Keratinocyte (primary cell): ENCODE data around the gene EFCAB13. TPM values are rescaled to one million over a fixed set of nuclear protein-coding genes. Genes with fewer than 3 reads are reported as not detected.

Experiments used
- DNase-seq: peaks from one replicate; pipeline ENCODE4 v3.0.0-alpha.2; 2011; ENCODE audit warnings: low read depth, missing footprints, low spot score
- FAIRE-seq: peaks from 2 replicates; lab custom pipeline; 2011; peaks lifted over from hg19 to GRCh38; lab: Jason Lieb, UNC
- H2AFZ ChIP-seq: 2 replicates; pipeline ENCODE4 v1.6.0; 2012; ENCODE audit warnings: low read length, control low read depth, inconsistent platforms; ENCODE audit not compliant: control insufficient read depth
- H3K27ac ChIP-seq: 2 replicates; pipeline ENCODE4 v1.5.1; 2011; ENCODE audit warnings: low read length; ENCODE audit not compliant: control insufficient read depth, insufficient read depth
- H3K27me3 ChIP-seq: 3 replicates; pipeline ENCODE4 v1.6.0; 2011; ENCODE audit warnings: low read length; ENCODE audit not compliant: control insufficient read depth, insufficient read depth; ENCODE audit errors: extremely low read depth
- H3K36me3 ChIP-seq, 2 experiments: 2 replicates in 1 of 2; 3 replicates in 1 of 2; pipeline ENCODE4 v1.5.1; 2011; ENCODE audit warnings: low read length in 2 of 2, mild to moderate bottlenecking in 1 of 2; ENCODE audit not compliant: control insufficient read depth in 2 of 2, insufficient read depth in 2 of 2; ENCODE audit errors: extremely low read depth in 1 of 2
- H3K4me1 ChIP-seq: 3 replicates; pipeline ENCODE4 v1.5.1; 2011; ENCODE audit warnings: low read length; ENCODE audit not compliant: control insufficient read depth, insufficient read depth; ENCODE audit errors: extremely low read depth
- H3K4me2 ChIP-seq: 3 replicates; pipeline ENCODE4 v1.6.0; 2011; ENCODE audit warnings: low read depth, low read length; ENCODE audit not compliant: control insufficient read depth, insufficient read depth; ENCODE audit errors: extremely low read depth
- H3K4me3 ChIP-seq, 3 experiments: fragments of 200-600 bp in 1 of 3; sonication (generic) in 1 of 3; 2 replicates in 2 of 3; 3 replicates in 1 of 3; pipeline ENCODE4 v1.5.1; 2011 to 2016; ENCODE audit warnings: low read length in 3 of 3, mild to moderate bottlenecking in 3 of 3, control low read depth in 2 of 3, inconsistent platforms in 1 of 3, low read depth in 1 of 3, mixed read lengths in 1 of 3, mixed run types in 1 of 3, moderate library complexity in 1 of 3; ENCODE audit not compliant: control insufficient read depth in 2 of 3, insufficient read depth in 2 of 3; ENCODE audit errors: extremely low read depth in 1 of 3
- H3K79me2 ChIP-seq: 2 replicates; pipeline ENCODE4 v1.6.0; 2012; ENCODE audit warnings: low read length; ENCODE audit not compliant: control insufficient read depth, insufficient read depth
- H3K9ac ChIP-seq: 3 replicates; pipeline ENCODE4 v1.6.0; 2011; ENCODE audit warnings: low read length; ENCODE audit not compliant: control insufficient read depth, insufficient read depth; ENCODE audit errors: extremely low read depth
- H3K9me1 ChIP-seq: 3 replicates; pipeline ENCODE4 v1.6.0; 2011; ENCODE audit warnings: low read length; ENCODE audit not compliant: control insufficient read depth, insufficient read depth; ENCODE audit errors: extremely low read depth
- H3K9me3 ChIP-seq: 2 replicates; pipeline ENCODE4 v1.5.1; 2012; ENCODE audit warnings: low read depth, low read length; ENCODE audit not compliant: control insufficient read depth
- H4K20me1 ChIP-seq: 3 replicates; pipeline ENCODE4 v1.6.0; 2011; ENCODE audit warnings: low read length; ENCODE audit not compliant: control insufficient read depth, insufficient read depth; ENCODE audit errors: extremely low read depth
- EZH2 ChIP-seq: IDR thresholded peaks from one replicate; pipeline ENCODE4 v1.6.1; 2012; ENCODE audit warnings: inconsistent platforms, mild to moderate bottlenecking, low read length, moderate library complexity
- dilution Hi-C: fragments of 300-500 bp; cut with MboI; formaldehyde crosslinking; loops from one replicate; pipeline ENCODE4 v1.7.0; 2020; ENCODE audit warnings: low sequenced_read_pairs; ENCODE audit not compliant: extremely low pct_ligation_motif_present
- polyA plus RNA-seq, 5 experiments: library from polyadenylated mRNA; depleted of rRNA in 3 of 5; stranded (reverse) in 3 of 5; stranded (forward) in 1 of 5; unstranded in 1 of 5; fragments of >200 nt; gene quantifications; 1 replicate in 1 of 5; 2 replicates in 3 of 5; 3 replicates in 1 of 5; pipeline versions ENCODE4 v1.2.1 to v1.2.3, GENCODE V29; 2011 to 2012; ENCODE audit warnings: missing spikeins in 2 of 5, low read depth in 1 of 5, low replicate concordance in 1 of 5
- TF ChIP-seq, protein P1 (sequence below), 3 experiments: IDR thresholded peaks in 1 of 3; conservative IDR thresholded peaks in 1 of 3; optimal IDR thresholded peaks in 1 of 3; 2 replicates in 2 of 3; 3 replicates in 1 of 3; pipeline versions ENCODE3 to v1.5.1; 2011; ENCODE audit warnings: low read length in 3 of 3, mild to moderate bottlenecking in 3 of 3, moderate library complexity in 2 of 3, control low read depth in 1 of 3, inconsistent platforms in 1 of 3; ENCODE audit not compliant: insufficient read depth in 2 of 3; ENCODE audit errors: extremely low read depth in 1 of 3

Gene EFCAB13
- polyA plus RNA-seq, 1 donor (not counting 4 experiments of a cell fraction or from before 2014, with no cell fraction given): 0.63 TPM

DNA sequence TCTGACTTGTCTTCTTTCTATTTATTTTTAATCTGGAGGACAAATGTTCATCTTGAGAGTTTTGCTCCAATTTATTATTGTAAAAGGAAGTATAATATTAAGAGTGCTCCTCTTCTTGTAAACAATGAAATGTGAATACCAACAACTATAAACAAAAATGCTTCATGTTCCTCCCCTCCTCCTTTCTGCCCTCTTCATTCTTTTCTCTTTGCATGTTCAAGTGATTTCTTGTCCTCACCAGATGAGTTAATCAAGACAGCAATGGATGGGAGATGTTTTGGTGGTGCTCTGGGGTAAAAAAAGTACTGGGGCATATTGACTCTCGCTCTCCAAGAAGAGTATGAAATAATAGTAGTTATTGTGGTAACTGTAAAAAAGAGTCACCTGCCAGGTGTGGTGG, 45.8 kb upstream of the EFCAB13 start:
- Histone ChIP-seq H3K4me2 (no peak overlapping the region), H3K4me1 (peaks cover 7% of the 10 kb centered on the region), H4K20me1 (no peaks in the 10 kb centered on the region), H3K9me1 (no peaks in the 10 kb centered on the region), H3K4me3 (no peak overlapping the region), H3K9me3 (no peaks in the 10 kb centered on the region), H3K79me2 (no peaks in the 10 kb centered on the region), H2AFZ (no peak overlapping the region), H3K27ac (no peak overlapping the region), H3K9ac (no peak overlapping the region), H3K27me3 (peaks cover 15% of the 10 kb centered on the region), H3K36me3 (no peaks in the 10 kb centered on the region)
- FAIRE-seq: no peak
- DNase-seq: no peak
- TF ChIP-seq, protein P1, sequence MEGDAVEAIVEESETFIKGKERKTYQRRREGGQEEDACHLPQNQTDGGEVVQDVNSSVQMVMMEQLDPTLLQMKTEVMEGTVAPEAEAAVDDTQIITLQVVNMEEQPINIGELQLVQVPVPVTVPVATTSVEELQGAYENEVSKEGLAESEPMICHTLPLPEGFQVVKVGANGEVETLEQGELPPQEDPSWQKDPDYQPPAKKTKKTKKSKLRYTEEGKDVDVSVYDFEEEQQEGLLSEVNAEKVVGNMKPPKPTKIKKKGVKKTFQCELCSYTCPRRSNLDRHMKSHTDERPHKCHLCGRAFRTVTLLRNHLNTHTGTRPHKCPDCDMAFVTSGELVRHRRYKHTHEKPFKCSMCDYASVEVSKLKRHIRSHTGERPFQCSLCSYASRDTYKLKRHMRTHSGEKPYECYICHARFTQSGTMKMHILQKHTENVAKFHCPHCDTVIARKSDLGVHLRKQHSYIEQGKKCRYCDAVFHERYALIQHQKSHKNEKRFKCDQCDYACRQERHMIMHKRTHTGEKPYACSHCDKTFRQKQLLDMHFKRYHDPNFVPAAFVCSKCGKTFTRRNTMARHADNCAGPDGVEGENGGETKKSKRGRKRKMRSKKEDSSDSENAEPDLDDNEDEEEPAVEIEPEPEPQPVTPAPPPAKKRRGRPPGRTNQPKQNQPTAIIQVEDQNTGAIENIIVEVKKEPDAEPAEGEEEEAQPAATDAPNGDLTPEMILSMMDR (optimal IDR thresholded peaks at IDR 0.05 in 1 of 3, IDR thresholded peaks at IDR 0.05 in 1 of 3, conservative IDR thresholded peaks at IDR 0.05 in 1 of 3; ENCODE audit: extremely low read depth in 1 of 3, insufficient read depth in 2 of 3, low read length in 3 of 3): no peak
- no peak for TF ChIP-seq EZH2
- dilution Hi-C loops: no loop called here

DNA sequence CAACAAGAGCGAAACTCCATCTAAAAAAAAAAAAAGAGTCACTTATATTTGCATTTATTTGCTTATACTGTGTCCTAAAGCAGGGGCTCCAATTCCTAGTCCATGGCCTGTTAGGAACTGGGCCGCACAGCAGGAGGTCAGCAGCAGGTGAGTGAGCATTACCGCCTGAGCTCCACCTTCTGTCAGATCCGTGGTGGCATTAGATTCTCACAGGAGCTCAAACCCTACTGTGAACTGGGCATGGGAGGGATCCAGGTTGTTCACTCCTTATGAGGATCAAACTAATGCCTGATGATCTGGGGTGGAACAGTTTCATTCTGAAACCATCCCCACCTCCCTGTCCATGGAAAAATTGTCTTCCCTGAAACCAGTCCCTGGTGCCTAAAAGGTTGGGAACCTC, 45.2 kb upstream of the EFCAB13 start:
- dilution Hi-C loops: no loop called here
- DNase-seq: no peak
- Histone ChIP-seq H3K79me2 (no peaks in the 10 kb centered on the region), H3K27me3 (peaks cover 12% of the 10 kb centered on the region), H4K20me1 (no peaks in the 10 kb centered on the region), H3K9ac (no peak overlapping the region), H3K9me1 (no peaks in the 10 kb centered on the region), H2AFZ (no peak overlapping the region), H3K4me1 (peaks cover 7% of the 10 kb centered on the region), H3K4me2 (no peak overlapping the region), H3K9me3 (no peaks in the 10 kb centered on the region), H3K27ac (no peak overlapping the region), H3K4me3 (no peak overlapping the region), H3K36me3 (no peaks in the 10 kb centered on the region)
- TF ChIP-seq EZH2: no peak
- FAIRE-seq: no peak
